Dermis microvascular lymphatic vessel endothelial cell (primary cell): Measurements from ENCODE around the gene RTN4R. TPM values are rescaled to one million over a fixed set of nuclear protein-coding genes. Genes with fewer than 3 reads are reported as not detected.
"Not testable (repeated sequence)": the region's sequence is repeated elsewhere in the genome, so short reads cannot be mapped to it uniquely, and the experiment has no call there.

ENCODE experiments used
- DNase-seq, 2 donors: peaks; one replicate each; pipeline versions ENCODE4 v3.0.0 to v3.0.0-alpha.2; 2010; ENCODE audit warnings: low read depth in 2 of 2
- total RNA-seq: library from RNA; depleted of rRNA; stranded (reverse); fragments of >200 nt; gene quantifications from 2 replicates; pipeline ENCODE4 v1.2.1, GENCODE V29; 2014

The RTN4R gene
- total RNA-seq, 1 donor from 2014 or later: 1.2 TPM

- not testable (repeated sequence) for DNase-seq
Measured at GRCh38 chr22:20286784-20287423, 18.8 kb upstream of the RTN4R start.

GRCh38 chr22:20286312-20286660 is 18.2 kb upstream of the RTN4R start:
- DNase-seq: not testable (repeated sequence)

GRCh38 chr22:20285473-20286311 is 17.6 kb upstream of the RTN4R start:
- peak in 1 of 2 donors; percentile 42 for DNase-seq

DNA sequence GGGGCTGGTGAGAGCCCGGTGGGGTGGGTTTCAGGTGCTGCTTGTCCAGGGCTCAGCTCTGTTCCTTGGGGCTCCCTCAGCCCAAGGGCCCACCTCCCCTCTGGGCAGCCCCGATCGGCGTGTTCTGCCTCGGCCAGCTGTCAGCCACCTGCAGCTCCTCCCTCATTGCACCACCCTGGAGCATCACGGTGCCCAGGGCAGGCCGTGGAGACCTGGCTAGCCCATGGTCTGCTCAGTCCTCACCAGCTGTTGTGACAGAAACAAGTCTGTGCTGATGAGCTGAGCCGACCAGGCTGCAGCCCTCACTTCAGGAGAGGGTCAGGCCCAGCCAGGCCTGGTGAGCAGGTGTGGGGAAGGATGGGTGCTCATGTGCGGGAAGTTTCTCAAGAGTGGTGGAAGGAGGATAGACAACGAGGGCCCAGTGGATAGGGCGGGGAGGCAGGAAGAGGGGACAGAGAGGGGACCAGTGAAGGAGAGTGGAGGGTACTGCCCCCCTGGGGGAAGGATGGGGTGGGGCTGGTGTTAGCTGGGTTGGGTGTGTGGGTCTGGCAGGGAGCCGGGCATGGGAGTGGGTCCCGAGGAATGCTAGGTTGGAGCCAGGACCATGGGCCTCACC is 16.5 kb upstream of the RTN4R start:
- no peak for DNase-seq

DNA sequence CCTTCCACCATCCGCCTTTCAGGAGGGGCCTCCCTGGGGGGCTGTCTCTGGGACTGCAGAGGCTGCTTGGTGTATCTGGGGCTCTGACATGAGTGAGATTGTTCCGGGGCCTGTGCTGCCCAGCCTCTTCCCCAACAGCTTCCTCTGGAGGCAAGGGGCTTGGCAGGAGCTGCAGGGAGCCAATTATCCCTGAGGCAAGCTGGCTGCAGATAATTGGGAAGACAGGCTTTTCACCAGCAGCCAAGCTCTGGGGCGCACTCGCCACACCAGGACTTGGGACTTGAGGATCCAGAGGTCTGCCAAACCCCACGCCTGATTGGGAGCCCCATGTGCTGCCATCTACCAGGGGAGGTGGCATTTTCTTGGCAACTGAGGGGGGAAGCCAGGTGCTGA is 15.6 kb upstream of the RTN4R start:
- no peak for DNase-seq

DNA sequence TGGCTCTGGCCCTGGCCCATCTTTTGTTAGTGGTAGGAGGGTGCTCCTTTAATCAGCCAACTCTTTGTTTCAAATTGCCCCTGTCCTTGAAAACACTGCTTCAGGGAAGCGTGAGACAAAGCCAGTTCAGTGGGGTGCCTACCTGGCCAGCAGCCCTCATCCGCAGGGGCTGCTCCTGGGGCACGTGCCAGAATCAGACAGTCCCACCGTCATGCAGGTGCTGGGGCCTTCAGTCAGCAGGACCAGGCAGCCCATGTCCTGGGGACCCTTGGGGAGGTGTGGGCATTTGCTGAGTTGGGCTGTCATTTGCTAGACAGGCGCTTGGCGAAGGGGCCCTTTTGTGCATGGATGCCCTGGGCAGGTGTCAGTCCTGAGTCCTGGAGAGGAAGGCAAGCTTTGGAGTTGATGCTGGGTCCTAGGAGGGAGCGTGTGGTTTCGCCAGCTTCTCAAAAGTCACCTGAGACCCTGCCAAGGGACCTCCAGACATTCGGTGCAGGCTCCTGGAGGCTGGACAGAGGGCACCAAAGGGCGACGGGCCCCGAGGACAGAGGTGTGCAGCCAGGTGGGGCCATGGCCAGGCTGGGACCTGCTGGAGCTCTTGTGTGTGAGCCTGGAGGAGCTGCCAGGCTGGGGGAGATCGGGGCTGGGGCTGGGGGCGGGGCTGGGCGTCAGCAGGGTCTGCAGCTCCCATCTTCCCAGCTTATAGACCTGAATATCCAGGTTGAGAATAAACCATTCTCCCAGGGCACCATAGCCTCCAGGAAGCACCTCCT is 15.0 kb upstream of the RTN4R start:
- no peak for DNase-seq

DNA sequence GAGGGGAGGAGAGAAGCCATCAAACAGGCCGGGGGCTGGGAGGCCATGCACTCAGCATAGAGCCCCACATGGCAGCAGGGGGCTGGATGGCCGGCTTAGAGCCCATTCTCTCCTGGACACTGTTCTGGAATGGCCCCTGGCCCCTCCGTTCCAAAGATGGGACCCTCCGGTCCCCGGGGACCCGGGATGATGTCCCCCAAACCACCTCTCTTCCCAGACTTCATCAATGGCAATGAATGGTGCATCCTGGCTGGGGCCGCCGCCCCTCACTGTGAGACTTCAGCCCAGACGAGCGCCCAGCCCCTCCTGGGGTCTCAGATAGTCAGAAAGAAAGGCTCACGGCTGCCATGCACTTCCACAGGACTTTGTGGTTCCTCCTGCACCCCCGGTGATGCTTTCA is 13.8 kb upstream of the RTN4R start:
- no peak for DNase-seq

GRCh38 chr22:20281473-20281872 is 13.4 kb upstream of the RTN4R start:
- not testable (repeated sequence) for DNase-seq

- DNase-seq: no peak
Measured at GRCh38 chr22:20280866-20281265, 12.7 kb upstream of the RTN4R start.

DNA sequence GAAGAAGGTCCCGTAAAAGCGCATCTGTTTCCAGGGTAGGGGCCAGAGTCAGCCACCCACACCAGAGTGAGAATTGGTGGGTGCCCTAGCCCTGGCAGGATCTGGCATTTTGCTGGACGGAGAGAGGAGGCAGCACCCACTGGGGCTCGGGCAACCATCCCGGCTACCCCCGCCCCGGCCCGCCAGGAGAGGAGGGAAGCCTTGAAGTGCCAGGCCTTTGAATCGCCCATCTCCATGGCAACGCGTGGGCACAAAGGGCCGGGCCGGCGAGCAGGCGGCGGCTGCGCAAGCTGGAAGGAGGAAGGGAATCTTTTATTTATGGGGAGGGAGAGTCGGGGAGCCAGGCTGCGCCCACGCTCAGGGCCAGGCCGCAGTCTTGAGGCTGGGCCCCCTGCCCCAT is 12.0 kb upstream of the RTN4R start:
- DNase-seq: not testable (repeated sequence)

DNA sequence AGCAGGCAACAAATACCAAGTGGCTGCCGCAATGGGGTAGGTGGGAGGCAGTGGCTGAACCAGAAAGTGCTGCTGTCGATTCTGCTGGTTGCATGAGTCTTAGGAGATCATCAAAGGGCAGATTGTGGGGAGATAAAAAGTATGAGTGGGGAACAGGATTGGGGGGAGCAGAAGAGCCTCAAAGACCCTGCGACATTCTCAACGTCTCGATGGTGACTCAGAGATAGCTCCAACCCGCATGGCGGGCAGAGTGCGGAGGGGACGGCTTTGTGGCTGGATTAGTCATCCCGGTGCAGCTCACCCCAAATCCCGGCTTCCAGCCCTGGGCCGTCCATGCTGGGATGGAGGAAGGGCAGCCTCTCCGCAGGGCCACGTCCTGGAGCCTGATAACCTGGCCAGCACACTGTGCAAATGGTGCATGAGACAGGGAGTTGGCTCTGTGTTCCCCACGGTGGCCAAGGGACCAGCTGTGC is 11.6 kb upstream of the RTN4R start:
- no peak for DNase-seq

- not testable (repeated sequence) for DNase-seq
Measured at GRCh38 chr22:20278726-20279490, 10.8 kb upstream of the RTN4R start.

- not testable (repeated sequence) for DNase-seq
Measured at GRCh38 chr22:20277936-20278635, 10.0 kb upstream of the RTN4R start.

DNA sequence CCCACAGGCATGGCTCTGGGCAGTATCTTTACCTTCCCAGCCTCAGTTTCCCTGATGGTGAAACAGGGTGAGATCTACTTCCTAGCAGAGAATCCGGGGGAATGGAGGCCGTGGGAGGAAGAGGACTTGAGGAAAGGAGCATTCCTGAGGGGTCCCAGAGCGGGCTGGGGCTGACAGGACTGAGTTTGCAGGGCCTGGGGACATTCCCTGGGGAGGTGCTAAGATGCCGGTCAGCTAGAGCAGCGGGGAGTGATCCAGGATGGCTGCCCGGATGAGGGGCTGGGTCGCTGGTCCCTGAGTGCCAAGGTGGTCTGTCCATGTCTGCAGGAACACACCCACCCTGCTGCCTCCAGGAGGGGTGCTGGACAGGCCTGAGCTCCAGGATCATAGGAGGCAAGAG is 8.3 kb upstream of the RTN4R start:
- no peak for DNase-seq

DNA sequence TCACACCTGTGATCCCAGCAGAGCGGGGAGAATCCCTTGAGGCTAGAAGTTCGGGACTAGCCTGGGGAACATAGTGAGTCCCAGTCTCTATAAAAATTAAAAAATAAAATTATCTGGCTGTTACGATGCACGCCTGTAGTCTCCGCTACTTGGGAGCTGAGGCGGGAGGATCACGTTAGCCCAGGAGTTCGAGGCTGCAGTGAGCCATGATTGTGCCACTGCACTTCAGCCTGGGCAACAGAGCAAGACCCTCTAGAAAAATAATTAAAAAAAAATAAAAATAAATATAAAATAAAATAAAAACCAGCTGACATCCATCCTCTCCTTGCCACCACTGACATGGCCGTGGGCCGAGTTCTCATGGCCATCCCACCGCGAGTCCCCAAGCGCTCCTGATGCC is 7.7 kb upstream of the RTN4R start:
- no peak for DNase-seq

DNA sequence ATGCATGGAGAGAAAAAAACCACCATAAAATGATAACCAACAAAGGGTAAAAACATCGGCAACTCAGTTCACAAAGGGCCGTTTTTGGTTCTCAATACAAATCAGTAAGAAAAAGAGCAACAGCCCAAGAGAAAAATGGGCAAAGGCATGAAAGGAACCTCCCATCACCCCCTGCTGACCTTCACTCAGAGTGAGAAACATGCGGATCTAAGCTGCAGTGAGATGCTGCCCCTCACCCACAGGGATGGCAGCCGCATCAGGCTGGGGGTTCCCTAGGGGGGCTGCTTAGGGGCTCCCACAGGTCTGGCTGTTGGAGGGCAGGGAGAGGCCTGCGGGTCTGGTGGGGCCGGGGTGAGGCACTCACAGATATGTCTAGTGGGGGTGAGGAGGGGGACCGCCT is 7.2 kb upstream of the RTN4R start:
- DNase-seq: not testable (repeated sequence)

GRCh38 chr22:20274374-20274773 is 6.3 kb upstream of the RTN4R start:
- not testable (repeated sequence) for DNase-seq

DNA sequence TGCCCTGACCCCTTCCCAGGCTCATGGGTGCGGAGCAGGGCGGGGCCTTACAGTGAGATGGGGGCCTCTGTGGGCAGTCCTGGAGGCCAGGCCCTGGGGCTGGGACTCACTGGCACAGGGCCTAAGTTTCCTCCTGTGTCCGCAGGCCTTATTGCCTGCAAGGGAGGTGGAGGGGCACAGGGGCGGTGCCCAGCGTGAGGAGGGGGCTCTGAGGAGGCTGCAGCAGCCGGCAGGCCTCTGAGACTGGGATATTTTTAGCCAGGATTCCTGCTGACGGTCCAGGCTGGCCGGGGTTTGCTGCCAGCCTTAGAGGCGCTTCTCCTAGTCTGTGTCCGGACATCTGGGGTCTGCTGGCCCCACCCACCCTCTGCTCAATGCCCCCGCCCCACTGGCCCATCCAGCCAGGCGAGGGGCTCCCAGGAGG is 5.7 kb upstream of the RTN4R start:
- no peak for DNase-seq

DNA sequence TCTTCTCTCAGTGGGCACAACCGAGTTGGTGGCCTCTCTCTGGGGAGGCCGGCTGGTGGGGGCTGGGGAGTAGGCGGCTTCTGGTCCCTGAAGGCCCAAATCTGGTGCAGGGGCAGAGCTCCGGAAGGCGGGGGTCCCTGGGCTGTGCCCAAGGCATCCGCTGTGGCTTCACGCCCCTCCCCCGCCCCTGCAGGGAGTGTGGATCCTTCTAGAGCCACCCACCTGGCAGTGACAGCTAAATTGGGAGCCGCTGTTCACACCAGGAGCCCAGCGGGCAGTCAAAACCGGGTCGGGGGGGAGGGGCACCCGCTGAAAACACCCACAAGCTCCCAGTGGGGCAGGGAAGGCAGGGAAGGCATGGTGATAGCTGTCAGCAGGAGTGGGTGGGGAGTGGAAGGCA is 4.6 kb upstream of the RTN4R start:
- DNase-seq: no peak

DNA sequence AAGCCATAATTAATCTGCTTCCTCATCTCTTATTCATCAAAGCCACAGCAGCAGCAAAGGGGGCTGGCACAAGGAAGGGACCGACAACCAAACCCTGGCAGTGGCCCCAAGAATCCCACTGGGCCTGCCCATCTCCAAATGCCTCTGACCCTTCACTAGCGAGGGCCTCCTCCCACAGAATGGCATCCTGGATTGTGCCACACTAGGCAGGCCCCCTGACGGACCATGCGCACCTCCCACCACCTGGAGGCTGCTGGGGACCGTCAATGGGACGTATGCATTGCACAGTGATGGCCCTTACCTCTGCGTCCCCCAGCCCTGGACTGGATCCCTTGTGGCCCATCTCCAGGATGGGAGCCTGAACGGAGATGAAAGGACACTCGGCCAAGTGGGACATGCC is 4.1 kb upstream of the RTN4R start:
- DNase-seq: no peak
